MG63 (cell line): Measurements from ENCODE around the gene COL27A1. TPM values are rescaled to one million over a fixed set of nuclear protein-coding genes. Genes with fewer than 3 reads are reported as not detected.

Source experiments
- DNase-seq: peaks from one replicate; pipeline ENCODE4 v3.0.0-alpha.2; 2020
- H3K27me3 ChIP-seq: fragments of 250-450 bp; sonication (Bioruptor Pico); 2 replicates; pipeline ENCODE4 v1.5.1; 2020; ENCODE audit warnings: mild to moderate bottlenecking, moderate library complexity
- H3K36me3 ChIP-seq: fragments of 250-450 bp; sonication (Bioruptor Pico); 2 replicates; pipeline ENCODE4 v1.5.1; 2020; ENCODE audit warnings: mild to moderate bottlenecking, moderate library complexity
- H3K4me3 ChIP-seq: fragments of 250-450 bp; sonication (Bioruptor Pico); 2 replicates; pipeline ENCODE4 v1.5.1; 2020; ENCODE audit warnings: mild to moderate bottlenecking, moderate library complexity
- H3K9me3 ChIP-seq: fragments of 250-450 bp; sonication (Bioruptor Pico); 2 replicates; pipeline ENCODE4 v1.5.1; 2020; ENCODE audit warnings: mild to moderate bottlenecking, moderate library complexity
- total RNA-seq: library from RNA; depleted of rRNA; stranded (reverse); fragments of >200 nt; shearing (Covaris generic); gene quantifications from 2 replicates; pipeline ENCODE4 v1.2.3, GENCODE V29; 2014; ENCODE audit warnings: low replicate concordance

The COL27A1 gene
- total RNA-seq, 1 experiment from 2014 or later, result 1.3 TPM

DNA sequence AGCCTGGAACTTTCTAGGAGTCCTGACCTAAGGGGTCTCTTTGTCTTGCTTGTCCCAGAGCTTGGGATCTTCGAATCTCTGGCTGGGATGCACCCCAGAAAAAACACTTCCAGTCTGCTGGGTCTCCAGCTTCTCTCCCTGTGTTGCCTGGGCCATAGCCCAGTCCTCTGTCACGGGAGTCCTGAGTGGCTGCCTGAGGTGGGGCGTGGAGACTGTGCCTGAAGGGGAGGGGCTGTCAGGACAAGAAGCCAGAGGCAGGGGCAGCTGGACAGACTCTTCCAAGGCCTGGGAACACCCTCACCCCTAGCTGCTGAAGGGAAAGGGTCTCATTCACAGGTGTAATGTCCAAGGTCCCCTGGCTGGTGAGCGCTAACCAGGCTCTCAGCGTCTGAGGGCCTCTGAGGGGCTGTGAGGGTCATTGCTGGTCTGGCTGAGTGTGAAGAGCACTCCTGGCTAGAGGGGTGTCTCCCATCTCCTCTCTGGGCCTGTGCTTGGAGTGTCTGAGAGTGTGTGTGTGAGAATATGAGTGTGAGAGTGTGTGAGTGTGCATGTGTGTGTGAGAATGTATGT lies 20.4 kb upstream of the COL27A1 start:
- H3K9me3 ChIP-seq, result no peaks in the 10 kb centered on the region
- H3K36me3 ChIP-seq, result no peaks in the 10 kb centered on the region
- no peaks in the 10 kb centered on the region for H3K27me3 ChIP-seq
- H3K4me3 ChIP-seq, result no peak overlapping the region
- DNase-seq, result no peak

- Histone ChIP-seq H3K36me3 (no peaks in the 10 kb centered on the region), H3K9me3 (no peaks in the 10 kb centered on the region), H3K27me3 (no peaks in the 10 kb centered on the region; the same call in 1 of the 2 replicates), H3K4me3 (no peak overlapping the region)
- DNase-seq, result no peak
These were observed 17.5 kb upstream of the COL27A1 start for GRCh38 chr9:114137831-114138230.

DNA sequence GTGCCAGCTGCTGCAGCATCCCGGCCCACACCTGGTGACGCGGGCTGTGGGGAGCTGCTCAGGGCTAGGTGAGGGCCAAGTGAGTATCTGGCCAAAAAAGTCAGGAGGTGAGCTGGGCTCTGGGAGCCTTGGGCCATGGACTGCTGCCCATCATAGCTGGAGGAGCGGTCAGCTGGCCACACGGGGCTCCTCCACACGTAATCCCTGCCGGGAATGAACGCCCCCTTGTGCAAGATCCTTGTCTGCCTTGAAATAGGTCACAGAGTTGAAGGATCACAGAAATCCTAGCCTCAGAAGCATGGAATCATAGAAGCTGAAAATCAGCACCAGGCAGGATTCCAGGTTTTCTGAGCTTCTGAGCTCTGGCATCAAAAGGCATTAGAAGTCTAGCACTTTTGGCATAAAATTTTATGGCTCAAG lies 16.8 kb upstream of the COL27A1 start:
- Histone ChIP-seq H3K9me3 (no peaks in the 10 kb centered on the region), H3K27me3 (no peaks in the 10 kb centered on the region; the same call in 1 of the 2 replicates), H3K4me3 (no peak overlapping the region), H3K36me3 (no peaks in the 10 kb centered on the region)
- no peak for DNase-seq

GRCh38 chr9:114139071-114139470 lies 16.3 kb upstream of the COL27A1 start:
- no peak overlapping the region for H3K4me3 ChIP-seq
- no peaks in the 10 kb centered on the region; the same call in 1 of the 2 replicates for H3K27me3 ChIP-seq
- H3K36me3 ChIP-seq, result no peaks in the 10 kb centered on the region
- H3K9me3 ChIP-seq, result no peaks in the 10 kb centered on the region
- DNase-seq, result no peak

- H3K36me3 ChIP-seq, result no peaks in the 10 kb centered on the region
- H3K27me3 ChIP-seq, result peaks cover 2% of the 10 kb centered on the region
- no peak for DNase-seq
- no peaks in the 10 kb centered on the region for H3K9me3 ChIP-seq
- H3K4me3 ChIP-seq, result no peak overlapping the region
These were observed 14.9 kb upstream of the COL27A1 start for GRCh38 chr9:114140401-114140800.

DNA sequence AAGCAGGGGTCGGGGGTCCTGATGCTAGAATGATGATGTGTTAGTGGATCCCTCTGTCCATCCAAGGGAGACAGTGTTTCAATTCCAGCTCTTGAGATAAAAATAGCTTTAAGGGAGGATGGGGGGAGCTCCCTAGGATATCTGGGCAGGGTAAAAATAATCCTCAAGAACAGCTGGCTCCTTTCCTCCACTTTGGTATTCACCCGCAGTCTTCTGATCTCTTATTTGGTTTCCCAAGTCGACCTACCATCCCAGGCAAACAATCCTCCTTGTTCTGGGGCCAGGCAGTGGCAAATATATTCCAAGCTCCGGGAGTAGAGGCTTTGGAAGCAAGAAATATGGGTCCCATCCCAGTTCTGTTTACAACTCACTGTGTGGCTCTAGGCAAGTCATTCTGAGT lies 14.5 kb upstream of the COL27A1 start:
- H3K9me3 ChIP-seq, result no peaks in the 10 kb centered on the region
- peaks cover 2% of the 10 kb centered on the region for H3K27me3 ChIP-seq
- DNase-seq, result no peak
- H3K4me3 ChIP-seq, result no peak overlapping the region
- no peaks in the 10 kb centered on the region for H3K36me3 ChIP-seq

- Histone ChIP-seq H3K9me3 (no peaks in the 10 kb centered on the region), H3K4me3 (no peak overlapping the region), H3K27me3 (peaks cover 2% of the 10 kb centered on the region), H3K36me3 (no peaks in the 10 kb centered on the region)
- peak; percentile 79 for DNase-seq
These were observed 13.6 kb upstream of the COL27A1 start for GRCh38 chr9:114141553-114142402.

- H3K27me3 ChIP-seq, result peaks cover 2% of the 10 kb centered on the region
- no peaks in the 10 kb centered on the region for H3K9me3 ChIP-seq
- no peaks in the 10 kb centered on the region for H3K36me3 ChIP-seq
- no peak overlapping the region for H3K4me3 ChIP-seq
- peak; percentile 49 for DNase-seq
These were observed 12.1 kb upstream of the COL27A1 start for GRCh38 chr9:114143234-114143633.

GRCh38 chr9:114146735-114147134 lies 8.6 kb upstream of the COL27A1 start:
- Histone ChIP-seq H3K27me3 (peaks cover 2% of the 10 kb centered on the region; the same call in 1 of the 2 replicates), H3K9me3 (no peaks in the 10 kb centered on the region), H3K36me3 (no peaks in the 10 kb centered on the region), H3K4me3 (no peak overlapping the region)
- no peak for DNase-seq

- Histone ChIP-seq H3K9me3 (no peaks in the 10 kb centered on the region), H3K36me3 (no peaks in the 10 kb centered on the region), H3K4me3 (no peak overlapping the region), H3K27me3 (peaks cover 5% of the 10 kb centered on the region)
- no peak for DNase-seq
These were observed 6.2 kb upstream of the COL27A1 start for GRCh38 chr9:114149181-114149580.

DNA sequence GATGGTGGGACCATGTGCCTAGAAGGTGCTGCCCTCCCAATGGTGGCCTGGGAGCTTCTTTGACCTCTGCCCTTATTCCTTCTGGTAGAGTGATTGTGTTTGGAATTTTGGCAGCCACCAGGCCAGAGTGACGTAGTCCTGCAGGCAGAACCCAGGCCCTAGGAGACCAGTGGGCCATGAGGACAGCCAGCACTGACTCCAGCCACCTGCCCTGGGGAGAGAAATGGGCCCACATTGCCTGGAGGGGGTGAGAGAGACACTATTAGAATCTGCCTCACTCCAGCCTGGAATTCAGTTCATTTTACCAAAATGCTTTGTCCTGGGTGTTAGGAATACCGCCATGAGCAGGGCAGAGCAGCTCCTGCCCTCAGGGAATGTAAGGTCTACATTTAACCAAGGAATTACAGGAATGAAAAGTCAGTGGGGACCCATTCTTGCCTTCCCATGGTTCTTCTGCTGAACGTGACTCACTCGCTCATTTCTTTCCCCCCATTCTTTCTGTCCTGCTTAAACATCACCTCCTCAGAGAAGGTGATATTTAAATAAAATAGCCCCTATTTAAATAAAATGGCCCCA lies 5.5 kb upstream of the COL27A1 start:
- H3K9me3 ChIP-seq, result no peaks in the 10 kb centered on the region
- H3K36me3 ChIP-seq, result no peaks in the 10 kb centered on the region
- no peak overlapping the region for H3K4me3 ChIP-seq
- H3K27me3 ChIP-seq, result peaks cover 12% of the 10 kb centered on the region
- DNase-seq, result no peak

DNA sequence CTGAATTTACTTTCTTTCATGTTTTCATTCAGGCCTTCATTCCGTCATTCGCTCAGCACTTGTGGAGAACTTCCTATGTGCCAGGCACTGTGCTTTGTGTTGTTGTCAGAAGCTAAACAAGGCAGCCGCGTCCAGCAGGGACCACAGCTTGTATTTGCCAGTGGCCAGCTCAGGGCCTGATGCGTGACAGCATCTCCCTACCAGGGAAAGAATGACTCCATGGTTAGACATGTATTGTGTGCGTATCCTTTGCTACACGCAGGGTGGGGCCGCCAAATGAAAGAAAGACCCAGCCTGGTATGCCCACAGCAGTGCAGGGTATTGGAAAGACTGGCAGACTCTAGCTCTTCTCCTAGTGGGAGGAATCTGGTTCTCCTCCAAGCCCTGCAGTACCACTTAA lies 4.7 kb upstream of the COL27A1 start:
- DNase-seq, result no peak
- Histone ChIP-seq H3K36me3 (no peaks in the 10 kb centered on the region), H3K9me3 (no peaks in the 10 kb centered on the region), H3K4me3 (no peak overlapping the region), H3K27me3 (peaks cover 13% of the 10 kb centered on the region)

DNA sequence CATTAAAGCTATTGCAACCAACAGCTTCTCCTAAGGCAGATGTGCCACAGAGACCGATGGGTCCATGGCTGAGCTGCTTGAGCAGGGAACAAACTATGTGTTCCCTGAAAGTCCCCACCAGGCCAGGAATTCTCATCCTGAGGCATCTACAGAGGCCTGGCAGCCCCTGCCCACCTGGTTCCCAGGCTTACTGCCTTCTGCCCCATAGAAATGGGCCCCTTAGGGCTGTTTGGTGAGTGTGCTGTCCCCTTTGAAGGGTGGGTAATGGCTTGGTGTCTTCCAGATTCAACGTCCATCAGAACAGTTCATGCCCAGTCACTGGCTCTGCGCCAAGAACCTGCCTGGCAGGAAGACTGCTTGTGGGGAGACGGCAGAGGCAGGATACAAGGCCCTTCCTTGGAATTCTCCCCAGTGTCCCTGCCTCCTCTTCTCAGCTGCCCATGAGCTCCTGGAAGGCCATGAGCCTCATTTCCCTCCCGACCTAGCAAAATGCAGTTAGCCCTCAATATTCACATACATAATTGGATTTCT lies 3.8 kb upstream of the COL27A1 start:
- no peak overlapping the region for H3K4me3 ChIP-seq
- H3K27me3 ChIP-seq, result peaks cover 13% of the 10 kb centered on the region
- no peaks in the 10 kb centered on the region for H3K36me3 ChIP-seq
- H3K9me3 ChIP-seq, result no peaks in the 10 kb centered on the region
- DNase-seq, result no peak

GRCh38 chr9:114153761-114154599 lies 1.4 kb upstream of the COL27A1 start:
- Histone ChIP-seq H3K27me3 (peaks cover 13% of the 10 kb centered on the region), H3K4me3 (no peak overlapping the region), H3K9me3 (no peaks in the 10 kb centered on the region), H3K36me3 (no peaks in the 10 kb centered on the region)
- DNase-seq, result no peak

- H3K4me3 ChIP-seq, result no peak overlapping the region; the same call in 1 of the 2 replicates
- no peak for DNase-seq
- peaks cover 13% of the 10 kb centered on the region for H3K27me3 ChIP-seq
- H3K36me3 ChIP-seq, result no peaks in the 10 kb centered on the region
- H3K9me3 ChIP-seq, result no peaks in the 10 kb centered on the region
These were observed 686 bp upstream of the COL27A1 start for GRCh38 chr9:114154600-114155102.

DNA sequence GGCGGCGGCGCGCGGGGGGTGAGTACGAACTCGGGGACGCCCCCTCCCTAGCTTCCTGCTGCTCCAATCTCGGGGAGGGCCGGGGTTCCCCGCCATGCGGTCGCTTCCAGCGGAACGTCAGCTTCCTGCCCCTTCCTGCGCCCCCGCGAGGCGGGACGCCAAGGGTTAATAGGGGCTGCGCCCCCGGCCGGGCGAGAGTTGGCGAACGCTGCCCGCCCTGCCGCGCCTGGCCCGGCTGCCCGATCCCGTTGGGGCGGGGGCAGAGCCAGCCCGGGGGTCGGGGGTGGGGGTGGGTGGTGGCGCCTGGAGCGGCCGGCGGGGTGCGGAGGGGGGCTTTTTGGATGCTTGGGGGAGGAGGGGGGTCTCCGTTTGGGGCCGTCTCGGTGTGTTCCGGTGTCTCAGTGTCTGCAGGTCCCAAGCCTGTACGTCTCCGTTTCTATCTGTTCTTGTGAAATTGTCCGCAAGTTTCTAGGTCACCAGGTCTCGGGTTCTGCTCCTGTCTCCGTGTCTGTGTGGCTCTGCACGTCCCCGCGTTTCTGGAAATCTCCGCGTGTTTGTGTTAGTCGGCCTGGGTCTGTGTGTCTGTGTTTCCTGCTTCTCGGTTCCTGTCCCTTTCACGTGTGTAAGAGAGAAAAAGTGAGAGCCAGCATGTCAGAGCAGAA lies 789 bp downstream of the COL27A1 start:
- peak; percentile 34 for DNase-seq
- Histone ChIP-seq H3K9me3 (no peaks in the 10 kb centered on the region), H3K4me3 (peak overlapping the region; percentile 66), H3K27me3 (peaks cover 13% of the 10 kb centered on the region), H3K36me3 (no peaks in the 10 kb centered on the region)
